C1 segment of cervical spinal cord (tissue), 14 donors: ENCODE data around the gene EI24.
"Not testable (repeated sequence)": the region's sequence is repeated elsewhere in the genome, so short reads cannot be mapped to it uniquely, and the experiment has no call there.

ENCODE experiments used
- DNase-seq, 14 donors: peaks; one replicate each; lab custom pipeline; 2025; lab: John Stamatoyannopoulos, UW

EI24 gene

GRCh38 chr11:125568970-125569914 is at the start of gene EI24:
Gene EI24, plus strand, starts transcription at chr11:125569477. Its CDS starts 3,051 bp downstream, at chr11:125572528.
- DNase-seq, result peak; percentile 25 to 92 (median 78)

DNA sequence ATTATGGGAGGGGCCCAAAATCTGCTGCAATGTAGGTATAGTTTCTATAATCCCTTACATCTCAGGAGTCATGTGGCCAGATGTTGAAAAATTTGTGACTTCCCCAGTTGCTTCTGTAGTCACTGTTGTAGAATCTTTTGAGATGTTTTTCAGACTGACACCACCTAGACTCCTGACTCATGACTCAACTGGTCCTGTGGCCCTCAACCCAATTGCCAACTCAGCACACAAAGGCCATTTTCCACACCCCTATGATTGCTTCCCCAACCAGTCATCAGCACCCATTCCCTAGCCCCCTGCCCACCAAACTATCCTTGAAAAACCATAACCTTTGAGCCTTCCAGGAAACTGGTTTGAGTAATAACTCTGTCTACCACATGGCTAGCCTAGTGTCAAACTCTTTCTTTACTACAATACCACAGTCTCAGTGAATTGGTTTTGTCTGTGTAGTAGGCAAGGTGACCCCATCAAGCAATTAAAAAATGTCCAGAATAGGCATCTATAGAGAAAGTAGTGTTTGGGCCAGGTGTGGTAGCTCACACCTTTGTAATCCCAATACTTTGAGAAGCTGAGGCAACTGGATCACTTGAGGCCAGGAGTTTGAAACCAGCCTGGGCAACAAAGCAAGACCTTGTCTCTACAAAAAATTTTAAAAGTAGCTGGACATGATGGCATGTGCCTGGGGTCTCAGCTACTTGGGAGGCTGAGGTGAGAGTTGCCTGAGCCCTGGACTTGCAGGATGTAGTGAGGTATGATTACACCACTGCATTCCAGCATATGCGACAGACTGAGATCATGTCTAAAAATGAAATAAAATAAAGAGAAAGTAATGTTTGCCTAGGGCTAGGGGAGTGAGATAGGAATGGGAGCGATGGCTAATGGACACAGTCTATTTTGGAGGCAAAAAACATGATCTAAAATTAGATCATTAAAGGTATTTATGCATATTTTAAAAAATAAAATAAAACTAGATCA is 49.1 kb upstream of the EI24 start:
- no peak for DNase-seq

- no peak for DNase-seq
Observed at GRCh38 chr11:125525303-125525702, 44.0 kb upstream of the EI24 start.

DNA sequence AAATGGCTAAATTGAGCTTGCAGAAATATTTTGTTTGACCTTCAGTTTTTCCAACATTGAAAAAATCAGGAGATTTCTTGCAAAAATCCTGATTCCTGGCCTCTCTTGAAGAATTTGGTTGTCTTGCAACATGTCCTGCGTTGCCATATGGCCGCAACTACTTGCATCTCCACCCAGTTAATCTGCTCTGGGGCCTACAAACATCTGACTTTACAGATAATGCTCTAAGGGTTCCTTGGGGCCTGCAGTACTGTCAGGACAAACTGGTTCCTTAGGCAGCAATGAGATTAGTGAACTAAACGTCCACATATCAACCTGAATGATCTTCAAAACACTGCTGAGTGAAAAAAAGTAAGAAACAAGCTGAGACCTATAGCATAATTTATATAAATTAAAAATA is 36.6 kb upstream of the EI24 start:
- no peak for DNase-seq

DNA sequence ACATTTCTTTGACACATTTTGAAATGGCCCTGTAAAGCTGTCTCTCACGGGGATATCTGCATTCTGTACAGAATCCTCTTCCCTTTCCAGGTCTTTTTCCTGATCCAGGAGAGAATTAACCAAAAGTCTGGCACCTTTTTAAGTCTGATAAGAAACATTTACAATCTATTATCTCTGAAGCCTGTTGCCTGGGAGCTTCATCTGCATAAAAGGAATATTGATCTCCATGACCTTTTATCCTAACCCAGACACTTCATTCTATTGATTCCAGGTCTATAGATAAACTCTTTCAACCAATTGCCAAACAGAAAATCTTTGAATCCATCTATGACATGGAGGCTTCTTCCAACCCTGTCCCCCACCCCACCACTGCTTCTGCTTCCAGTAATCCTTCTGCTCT is 33.7 kb upstream of the EI24 start:
- DNase-seq, result no peak

DNA sequence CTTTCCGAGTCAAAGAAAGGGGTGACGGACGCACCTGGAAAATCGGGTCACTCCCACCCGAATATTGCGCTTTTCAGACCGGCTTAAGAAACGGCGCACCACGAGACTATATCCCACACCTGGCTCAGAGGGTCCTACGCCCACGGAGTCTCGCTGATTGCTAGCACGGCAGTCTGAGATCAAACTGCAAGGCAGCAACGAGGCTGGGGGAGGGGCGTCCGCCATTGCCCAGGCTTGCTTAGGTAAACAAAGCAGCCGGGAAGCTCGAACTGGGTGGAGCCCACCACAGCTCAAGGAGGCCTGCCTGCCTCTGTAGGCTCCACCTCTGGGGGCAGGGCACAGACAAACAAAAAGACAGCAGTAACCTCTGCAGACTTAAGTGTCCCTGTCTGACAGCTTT is 32.4 kb upstream of the EI24 start:
- DNase-seq, result not testable (repeated sequence)

- DNase-seq, result no peak
Observed at GRCh38 chr11:125542709-125543108, 26.6 kb upstream of the EI24 start.

- no peak for DNase-seq
Observed at GRCh38 chr11:125550780-125551179, 18.5 kb upstream of the EI24 start.

DNA sequence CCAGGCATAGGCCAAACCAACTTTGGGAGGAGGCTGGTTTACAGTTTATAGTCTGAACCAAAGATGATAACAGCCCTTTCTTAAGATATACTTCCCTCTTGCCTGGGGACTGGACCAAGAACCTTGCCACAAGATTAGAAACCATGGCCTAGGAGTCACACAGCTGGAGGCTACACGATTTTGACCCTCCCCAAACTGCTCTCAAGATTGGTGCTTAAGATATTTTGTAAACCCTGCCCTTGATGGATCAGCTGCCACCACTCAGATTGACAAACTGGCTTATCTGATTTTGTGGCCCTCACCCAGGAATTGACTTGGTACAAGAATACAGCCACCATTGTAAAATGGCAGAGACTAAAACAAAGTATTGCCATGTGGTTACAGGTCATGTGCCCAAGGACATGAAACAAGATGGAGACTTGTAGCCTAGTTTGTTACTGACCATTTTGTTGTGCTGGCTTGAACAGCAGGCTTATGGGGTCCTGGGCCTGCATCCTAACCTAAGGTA is 17.4 kb upstream of the EI24 start:
- DNase-seq, result no peak

- DNase-seq, result no peak
Observed at GRCh38 chr11:125552927-125553326, 16.4 kb upstream of the EI24 start.

GRCh38 chr11:125553357-125553756 is 15.9 kb upstream of the EI24 start:
- no peak for DNase-seq

- DNase-seq, result no peak
Observed at GRCh38 chr11:125554038-125554437, 15.2 kb upstream of the EI24 start.

- DNase-seq, result no peak
Observed at GRCh38 chr11:125559888-125560287, 9.4 kb upstream of the EI24 start.

DNA sequence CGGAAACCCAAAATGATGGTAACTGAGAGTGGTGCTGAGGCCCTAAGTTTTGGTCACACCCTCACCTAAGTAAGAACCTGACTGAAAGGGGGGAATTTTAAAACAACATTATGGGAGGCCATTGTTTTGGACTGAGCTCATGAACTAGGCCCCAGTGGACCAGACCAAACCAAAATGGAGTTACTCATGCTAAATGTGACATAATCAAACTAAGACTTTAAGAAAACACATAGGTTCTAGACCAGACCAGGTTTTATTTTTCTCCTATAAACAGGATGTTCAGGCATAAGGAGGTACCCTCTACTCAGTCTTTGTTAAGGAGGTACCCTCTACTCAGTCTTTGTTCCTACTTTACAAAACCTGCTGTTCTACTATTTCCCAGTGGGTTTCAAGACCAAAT is 7.4 kb upstream of the EI24 start:
- DNase-seq, result no peak

- DNase-seq, result no peak
Observed at GRCh38 chr11:125562430-125562829, 6.8 kb upstream of the EI24 start.

GRCh38 chr11:125564357-125564756 is 4.9 kb upstream of the EI24 start:
- DNase-seq, result no peak

- no peak for DNase-seq
Observed at GRCh38 chr11:125566235-125566634, 3.0 kb upstream of the EI24 start.

DNA sequence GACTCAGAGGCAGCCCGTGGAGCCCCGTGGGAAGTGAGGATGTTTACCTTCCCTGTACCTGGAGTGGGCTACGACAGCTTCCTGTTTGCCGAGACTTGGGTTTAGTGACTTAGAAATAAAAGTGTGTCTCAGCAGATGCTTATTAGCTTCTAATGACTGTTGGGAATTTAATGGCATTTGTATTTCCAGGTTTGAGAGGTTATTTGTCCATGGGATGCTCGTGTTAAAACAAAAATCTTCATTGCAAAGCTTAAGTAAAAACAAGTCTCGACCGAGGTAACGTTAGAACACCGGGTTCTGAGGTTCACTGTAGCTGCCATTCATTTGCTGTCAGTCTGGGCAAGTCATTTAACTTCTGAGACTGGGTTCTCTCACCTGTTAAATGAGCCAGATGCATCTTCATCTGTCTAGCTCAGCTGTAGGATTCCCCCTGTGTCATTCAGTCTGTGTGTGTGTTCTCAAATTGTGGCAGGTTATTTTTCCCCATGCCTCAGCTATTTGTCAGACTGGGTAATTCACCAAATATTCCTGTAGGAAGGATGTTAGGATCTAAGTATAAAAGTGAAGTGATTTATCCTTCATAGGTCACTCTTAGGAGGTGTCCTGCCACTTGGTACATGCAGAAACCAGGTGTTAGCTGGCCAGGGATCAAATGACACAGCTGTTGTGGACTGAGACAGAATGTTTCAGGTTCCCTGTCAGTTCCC is 791 bp downstream of the EI24 start:
- peak in 1 of 14 donors; percentile 3 for DNase-seq

GRCh38 chr11:125570952-125571351 is 1.7 kb downstream of the EI24 start:
- DNase-seq, result no peak

GRCh38 chr11:125572916-125573315 is 3.6 kb downstream of the EI24 start:
- no peak for DNase-seq

GRCh38 chr11:125577181-125577580 is 7.9 kb downstream of the EI24 start:
- not testable (repeated sequence) for DNase-seq
